ENCODE measurements around the gene FSTL1. TPM values are rescaled to one million over a fixed set of nuclear protein-coding genes. Genes with fewer than 3 reads are reported as not detected.
A peak's percentile ranks its signal among the peaks of the same experiment; 100 is the strongest.

FSTL1 gene
- total and polyA plus RNA-seq, 12 donors = 54.4 to 346 (median 176) TPM

- intact Hi-C loops (cut with DNase I) = no loop called here
- Histone ChIP-seq H3K4me1 (peaks cover 0 to 6% (median 0%) of the 10 kb centered on the region in 9 donors), H3K9me3 (peaks cover 0 to 1% (median 0%) of the 10 kb centered on the region in 11 donors), H3K36me3 (no peaks in the 10 kb centered on the region), H3K27me3 (no peaks in the 10 kb centered on the region), H3K4me3 (no peak overlapping the region), H3K27ac (no peak overlapping the region)
- TF ChIP-seq, protein P1, sequence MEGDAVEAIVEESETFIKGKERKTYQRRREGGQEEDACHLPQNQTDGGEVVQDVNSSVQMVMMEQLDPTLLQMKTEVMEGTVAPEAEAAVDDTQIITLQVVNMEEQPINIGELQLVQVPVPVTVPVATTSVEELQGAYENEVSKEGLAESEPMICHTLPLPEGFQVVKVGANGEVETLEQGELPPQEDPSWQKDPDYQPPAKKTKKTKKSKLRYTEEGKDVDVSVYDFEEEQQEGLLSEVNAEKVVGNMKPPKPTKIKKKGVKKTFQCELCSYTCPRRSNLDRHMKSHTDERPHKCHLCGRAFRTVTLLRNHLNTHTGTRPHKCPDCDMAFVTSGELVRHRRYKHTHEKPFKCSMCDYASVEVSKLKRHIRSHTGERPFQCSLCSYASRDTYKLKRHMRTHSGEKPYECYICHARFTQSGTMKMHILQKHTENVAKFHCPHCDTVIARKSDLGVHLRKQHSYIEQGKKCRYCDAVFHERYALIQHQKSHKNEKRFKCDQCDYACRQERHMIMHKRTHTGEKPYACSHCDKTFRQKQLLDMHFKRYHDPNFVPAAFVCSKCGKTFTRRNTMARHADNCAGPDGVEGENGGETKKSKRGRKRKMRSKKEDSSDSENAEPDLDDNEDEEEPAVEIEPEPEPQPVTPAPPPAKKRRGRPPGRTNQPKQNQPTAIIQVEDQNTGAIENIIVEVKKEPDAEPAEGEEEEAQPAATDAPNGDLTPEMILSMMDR (IDR thresholded peaks at IDR 0.05) = no peak
- DNase-seq (no peak), ATAC-seq (peak in 7 of 8 donors; percentile 38 to 82 (median 67))
- 48 to 49% methylated on average over 4 of the region's 4 CpGs for WGBS, 2 donors
Observed at GRCh38 chr3:120477781-120478180, 27.0 kb upstream of the FSTL1 start.

- H3K4me3 ChIP-seq = no peak overlapping the region
- WGBS, 2 donors = 76 to 79% methylated on average over 6 of the region's 6 CpGs
- H3K36me3 ChIP-seq = no peaks in the 10 kb centered on the region
- intact Hi-C loops (cut with DNase I) = no loop called here
- TF ChIP-seq, protein P1 (IDR thresholded peaks at IDR 0.05) = no peak
- no peak overlapping the region for H3K27ac ChIP-seq
- H3K4me1 ChIP-seq = peaks cover 0 to 6% (median 0%) of the 10 kb centered on the region in 9 donors
- ATAC-seq (no peak), DNase-seq (no peak)
- peaks cover 0 to 9% (median 0%) of the 10 kb centered on the region in 11 donors for H3K9me3 ChIP-seq
- no peaks in the 10 kb centered on the region for H3K27me3 ChIP-seq
Observed at GRCh38 chr3:120475722-120476377, 25.1 kb upstream of the FSTL1 start.

- TF ChIP-seq, protein P1 (IDR thresholded peaks at IDR 0.05) = no peak
- DNase-seq = no peak
- H3K4me3 ChIP-seq = no peak overlapping the region
- no peaks in the 10 kb centered on the region for H3K36me3 ChIP-seq
- no peak overlapping the region for H3K27ac ChIP-seq
- no peak for ATAC-seq
- H3K27me3 ChIP-seq = no peaks in the 10 kb centered on the region
- peaks cover 0 to 23% (median 10%) of the 10 kb centered on the region in 9 donors for H3K4me1 ChIP-seq
- intact Hi-C loops (cut with DNase I) = no loop called here
- WGBS, 2 donors = 94 to 96% methylated on average over 3 of the region's 3 CpGs
- peaks cover 0 to 9% (median 0%) of the 10 kb centered on the region in 11 donors for H3K9me3 ChIP-seq
Observed at GRCh38 chr3:120473896-120474675, 23.3 kb upstream of the FSTL1 start.

GRCh38 chr3:120473389-120473788 is 22.6 kb upstream of the FSTL1 start:
- ATAC-seq (no peak), DNase-seq (no peak)
- Histone ChIP-seq H3K27ac (no peak overlapping the region), H3K4me3 (no peak overlapping the region), H3K36me3 (no peaks in the 10 kb centered on the region), H3K27me3 (no peaks in the 10 kb centered on the region), H3K9me3 (peaks cover 0 to 9% (median 0%) of the 10 kb centered on the region in 11 donors), H3K4me1 (peaks cover 0 to 26% (median 10%) of the 10 kb centered on the region in 9 donors)
- TF ChIP-seq, protein P1 (IDR thresholded peaks at IDR 0.05) = no peak
- WGBS, 2 donors = 78 to 85% methylated on average over 2 of the region's 2 CpGs
- intact Hi-C loops (cut with DNase I) = no loop called here

Data from heart right ventricle (tissue), 16 donors.